ENCODE results near the gene TGDS.

The TGDS gene

DNA sequence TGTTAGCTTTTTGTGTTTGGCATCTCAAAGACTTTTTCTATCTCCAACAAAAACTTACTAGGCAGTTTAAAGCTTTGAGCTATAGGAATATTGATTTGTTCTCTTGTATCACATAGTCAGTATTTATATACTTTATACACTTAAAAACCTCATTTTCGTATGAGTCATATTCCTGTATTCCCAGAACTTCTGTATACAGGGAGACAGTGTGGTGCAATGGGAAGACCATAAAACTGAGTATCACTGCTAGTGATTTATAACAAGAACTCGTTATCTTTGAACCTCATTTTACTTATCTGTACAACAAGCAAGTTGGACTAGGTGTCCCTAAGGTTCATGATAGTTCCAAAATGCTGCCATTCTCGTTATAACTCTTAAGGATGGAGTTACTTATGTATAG, 12.0 kb upstream of the TGDS start:
- no peak overlapping the region for H3K27ac Mint-ChIP-seq

GRCh38 chr13:94607056-94607455, 11.1 kb upstream of the TGDS start:
- H3K4me3 Mint-ChIP-seq = no peak overlapping the region
- no peak overlapping the region for H3K27ac Mint-ChIP-seq
- peaks cover 42% of the 10 kb centered on the region for H3K36me3 Mint-ChIP-seq (ENCODE audit: low read depth)
- peaks cover 20% of the 10 kb centered on the region for H3K4me1 Mint-ChIP-seq
- H3K9me3 Mint-ChIP-seq = no peaks in the 10 kb centered on the region
- DNase-seq = no peak
- H3K27me3 Mint-ChIP-seq (ENCODE audit: low read depth, poor library complexity) = no peaks in the 10 kb centered on the region
- TF ChIP-seq, protein P1, sequence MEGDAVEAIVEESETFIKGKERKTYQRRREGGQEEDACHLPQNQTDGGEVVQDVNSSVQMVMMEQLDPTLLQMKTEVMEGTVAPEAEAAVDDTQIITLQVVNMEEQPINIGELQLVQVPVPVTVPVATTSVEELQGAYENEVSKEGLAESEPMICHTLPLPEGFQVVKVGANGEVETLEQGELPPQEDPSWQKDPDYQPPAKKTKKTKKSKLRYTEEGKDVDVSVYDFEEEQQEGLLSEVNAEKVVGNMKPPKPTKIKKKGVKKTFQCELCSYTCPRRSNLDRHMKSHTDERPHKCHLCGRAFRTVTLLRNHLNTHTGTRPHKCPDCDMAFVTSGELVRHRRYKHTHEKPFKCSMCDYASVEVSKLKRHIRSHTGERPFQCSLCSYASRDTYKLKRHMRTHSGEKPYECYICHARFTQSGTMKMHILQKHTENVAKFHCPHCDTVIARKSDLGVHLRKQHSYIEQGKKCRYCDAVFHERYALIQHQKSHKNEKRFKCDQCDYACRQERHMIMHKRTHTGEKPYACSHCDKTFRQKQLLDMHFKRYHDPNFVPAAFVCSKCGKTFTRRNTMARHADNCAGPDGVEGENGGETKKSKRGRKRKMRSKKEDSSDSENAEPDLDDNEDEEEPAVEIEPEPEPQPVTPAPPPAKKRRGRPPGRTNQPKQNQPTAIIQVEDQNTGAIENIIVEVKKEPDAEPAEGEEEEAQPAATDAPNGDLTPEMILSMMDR (IDR thresholded peaks at IDR 0.05) = no peak

More for the DNA sequence above, 12.0 kb upstream of the TGDS start:
- Mint-ChIP-seq H3K9me3 (no peaks in the 10 kb centered on the region), H3K27me3 (ENCODE audit: low read depth, poor library complexity) (no peaks in the 10 kb centered on the region), H3K4me3 (no peak overlapping the region), H3K4me1 (peaks cover 11% of the 10 kb centered on the region), H3K36me3 (ENCODE audit: low read depth) (peaks cover 48% of the 10 kb centered on the region)
- TF ChIP-seq, protein P1 (IDR thresholded peaks at IDR 0.05) = no peak
- DNase-seq = no peak

- Mint-ChIP-seq H3K27me3 (ENCODE audit: low read depth, poor library complexity) (peaks cover 4% of the 10 kb centered on the region), H3K27ac (no peak overlapping the region), H3K36me3 (ENCODE audit: low read depth) (peaks cover 19% of the 10 kb centered on the region), H3K4me3 (peak overlapping the region; percentile 90), H3K4me1 (peaks cover 20% of the 10 kb centered on the region), H3K9me3 (peaks cover 18% of the 10 kb centered on the region)
- TF ChIP-seq, protein P1 (IDR thresholded peaks at IDR 0.05) = no peak
- no peak for DNase-seq
Measured at GRCh38 chr13:94602467-94602866, 6.5 kb upstream of the TGDS start.

GRCh38 chr13:94601446-94602431, 5.8 kb upstream of the TGDS start, which contains the start of gene GPR180:
GPR180 (plus strand) TSS chr13:94601857; CDS start chr13:94601928, 71 bp downstream.
- peak within 1 kb of the TSS; percentile 90 for H3K4me3 Mint-ChIP-seq
- no peak within 1 kb of the TSS for H3K27ac Mint-ChIP-seq
- peaks cover 19% of the 10 kb centered on the region for H3K4me1 Mint-ChIP-seq
- DNase-seq = peak; percentile 90
- peaks cover 12% of the 10 kb centered on the region for H3K36me3 Mint-ChIP-seq (ENCODE audit: low read depth)
- peaks cover 9% of the 10 kb centered on the region for H3K27me3 Mint-ChIP-seq (ENCODE audit: low read depth, poor library complexity)
- peaks cover 21% of the 10 kb centered on the region for H3K9me3 Mint-ChIP-seq
- TF ChIP-seq, protein P1 (IDR thresholded peaks at IDR 0.05) = no peak

DNA sequence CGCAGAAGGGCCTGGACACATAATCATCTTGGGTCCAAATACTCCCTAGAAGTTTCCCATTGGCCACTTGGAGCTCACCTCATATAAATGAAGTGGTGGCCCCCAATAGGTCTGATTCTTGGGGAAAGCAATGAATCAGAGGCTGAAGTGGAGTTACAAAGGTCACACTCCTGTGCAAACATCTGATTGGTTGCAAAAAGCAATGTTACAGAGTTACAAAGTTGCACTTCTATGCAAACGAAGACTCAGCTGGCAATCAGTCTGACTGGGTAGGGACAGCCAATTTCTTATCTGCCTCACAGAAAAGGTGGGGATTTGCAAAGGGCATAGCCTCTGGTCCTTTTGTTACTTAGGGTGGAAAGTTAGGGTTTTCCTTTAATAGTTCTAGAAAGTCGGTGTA, 3.9 kb upstream of the TGDS start:
- no peak overlapping the region for H3K4me3 Mint-ChIP-seq
- H3K36me3 Mint-ChIP-seq (ENCODE audit: low read depth) = peaks cover 6% of the 10 kb centered on the region
- TF ChIP-seq, protein P1 (IDR thresholded peaks at IDR 0.05) = no peak
- H3K4me1 Mint-ChIP-seq = peaks cover 28% of the 10 kb centered on the region
- peaks cover 9% of the 10 kb centered on the region for H3K27me3 Mint-ChIP-seq (ENCODE audit: low read depth, poor library complexity)
- H3K9me3 Mint-ChIP-seq = peaks cover 25% of the 10 kb centered on the region
- H3K27ac Mint-ChIP-seq = no peak overlapping the region
- no peak for DNase-seq

All from nephron progenitor cell (in vitro differentiated cells).